ENCODE data around the gene CCDC149. TPM values are rescaled to one million over a fixed set of nuclear protein-coding genes. Genes with fewer than 3 reads are reported as not detected.

Gene CCDC149
- total RNA-seq, 1 experiment from 2014 or later: 5.3 TPM

- no peak for TF ChIP-seq ZBTB33 (IDR thresholded peaks at IDR 0.05; ENCODE audit: extremely low read depth, insufficient replicate concordance, low read length)
- TF ChIP-seq EZH2 (IDR thresholded peaks at IDR 0.05): no peak
- no peak for TF ChIP-seq SP1 (IDR thresholded peaks at IDR 0.05; ENCODE audit: low read depth)
These were observed 107.8 kb downstream of the CCDC149 start (continued) for GRCh38 chr4:24805067-24805466.

- no TSS peak for BruUV-seq (replicated peaks)
- Histone ChIP-seq H3K9ac (ENCODE audit: low read length) (no peak overlapping the region), H3K4me2 (ENCODE audit: low read length) (no peak overlapping the region), H4K20me1 (ENCODE audit: insufficient read depth) (no peaks in the 10 kb centered on the region), H3K9me2 (ENCODE audit: insufficient read depth) (no peaks in the 10 kb centered on the region), H3K4me3 (replicated peaks in 1 of 2; ENCODE audit: low read depth in 1 of 2, low read length in 2 of 2) (no peak overlapping the region), H3K4me1 (ENCODE audit: control insufficient read depth in 1 of 2, insufficient read depth in 2 of 2, low read length in 2 of 2) (no peaks in the 10 kb centered on the region), H2AFZ (ENCODE audit: low read depth, low read length, poor library complexity, severe bottlenecking) (no peak overlapping the region), H3K27me3 (ENCODE audit: insufficient read depth, low read length) (0 out of 2 replicates have a peak, but pooled peaks cover 11% of the 10 kb centered on the region), H3K36me3 (ENCODE audit: control insufficient read depth in 1 of 2, insufficient read depth in 2 of 2, low read length in 2 of 2) (no peaks in the 10 kb centered on the region), H3K79me2 (ENCODE audit: insufficient read depth, low read length) (no peaks in the 10 kb centered on the region), H3K27ac (ENCODE audit: low read depth, low read length) (no peak overlapping the region), H3K9me3 (ENCODE audit: control insufficient read depth in 1 of 2, insufficient read depth in 1 of 2, low read depth in 1 of 2, low read length in 2 of 2) (no peaks in the 10 kb centered on the region)
- RAD21 ChIA-PET (ENCODE audit: low non-redundant PET in 1 of 2, low total read pairs in 2 of 2, uncharacterized antibody in 2 of 2, unreplicated experiment in 2 of 2): no interaction called here
- DNase-seq (ENCODE audit: low read depth, low spot score): no peak
- TF ChIP-seq ZBTB33 (IDR thresholded peaks at IDR 0.05; ENCODE audit: extremely low read depth, insufficient replicate concordance, low read length) (no peak), SIN3A (IDR thresholded peaks at IDR 0.05; ENCODE audit: low read depth) (no peak), ZFX (IDR thresholded peaks at IDR 0.05) (no peak), YY1 (IDR thresholded peaks at IDR 0.05; ENCODE audit: extremely low read depth, insufficient replicate concordance, low read depth, low read length) (no peak), ZNF274 (IDR thresholded peaks at IDR 0.05; ENCODE audit: low read depth, low read length) (no peak), EZH2 (IDR thresholded peaks at IDR 0.05) (no peak), SP1 (IDR thresholded peaks at IDR 0.05; ENCODE audit: low read depth) (no peak), EGR1 (IDR thresholded peaks at IDR 0.05; ENCODE audit: low read depth) (no peak)
- intact Hi-C loops (cut with micrococcal nuclease): no loop called here
- CTCF ChIA-PET: interaction anchor here (1.2 kb wide), 1 partner anchor 8 kb away, joined by 3 read pairs; no protein-coding TSS in a partner anchor
- no peak for ATAC-seq
- POLR2A ChIA-PET: no interaction called here
These were observed 110.2 kb downstream of the CCDC149 start for GRCh38 chr4:24802648-24803047.
